ENCODE measurements around the gene ZC3H12D. TPM values are rescaled to one million over a fixed set of nuclear protein-coding genes. Genes with fewer than 3 reads are reported as not detected.

The ZC3H12D gene
- total RNA-seq, 1 experiment from 2014 or later = 0.57 TPM

GRCh38 chr6:149513915-149514314 is 29.1 kb upstream of the ZC3H12D start:
- no peaks in the 10 kb centered on the region for H3K9me3 ChIP-seq
- no peak overlapping the region for H3K4me3 Mint-ChIP-seq (ENCODE audit: unreplicated experiment)
- no peak overlapping the region for H3K4me3 ChIP-seq (ENCODE audit: low read depth, low read length)
- ChIA-PET POLR2A (no interaction called here), CTCF (no interaction called here)
- no peaks in the 10 kb centered on the region for H3K9me3 Mint-ChIP-seq (ENCODE audit: unreplicated experiment)
- intact Hi-C loops (cut with micrococcal nuclease; ENCODE audit: unreplicated experiment) = no loop called here
- no TSS peak for BruUV-seq (replicated peaks)
- no peaks in the 10 kb centered on the region for H3K4me1 ChIP-seq
- H3K4me1 Mint-ChIP-seq (ENCODE audit: low read depth, unreplicated experiment) = no peaks in the 10 kb centered on the region
- H3K36me3 Mint-ChIP-seq (ENCODE audit: insufficient read depth, unreplicated experiment) = peaks cover 34% of the 10 kb centered on the region
- no peak for DNase-seq
- H3K27me3 Mint-ChIP-seq (ENCODE audit: insufficient read depth, unreplicated experiment) = no peaks in the 10 kb centered on the region
- no peak overlapping the region for H3K27ac Mint-ChIP-seq (ENCODE audit: unreplicated experiment)
- H3K27me3 ChIP-seq (replicated peaks; ENCODE audit: control insufficient read depth, insufficient read depth, low read length) = no peaks in the 10 kb centered on the region
- TF ChIP-seq, protein P1, sequence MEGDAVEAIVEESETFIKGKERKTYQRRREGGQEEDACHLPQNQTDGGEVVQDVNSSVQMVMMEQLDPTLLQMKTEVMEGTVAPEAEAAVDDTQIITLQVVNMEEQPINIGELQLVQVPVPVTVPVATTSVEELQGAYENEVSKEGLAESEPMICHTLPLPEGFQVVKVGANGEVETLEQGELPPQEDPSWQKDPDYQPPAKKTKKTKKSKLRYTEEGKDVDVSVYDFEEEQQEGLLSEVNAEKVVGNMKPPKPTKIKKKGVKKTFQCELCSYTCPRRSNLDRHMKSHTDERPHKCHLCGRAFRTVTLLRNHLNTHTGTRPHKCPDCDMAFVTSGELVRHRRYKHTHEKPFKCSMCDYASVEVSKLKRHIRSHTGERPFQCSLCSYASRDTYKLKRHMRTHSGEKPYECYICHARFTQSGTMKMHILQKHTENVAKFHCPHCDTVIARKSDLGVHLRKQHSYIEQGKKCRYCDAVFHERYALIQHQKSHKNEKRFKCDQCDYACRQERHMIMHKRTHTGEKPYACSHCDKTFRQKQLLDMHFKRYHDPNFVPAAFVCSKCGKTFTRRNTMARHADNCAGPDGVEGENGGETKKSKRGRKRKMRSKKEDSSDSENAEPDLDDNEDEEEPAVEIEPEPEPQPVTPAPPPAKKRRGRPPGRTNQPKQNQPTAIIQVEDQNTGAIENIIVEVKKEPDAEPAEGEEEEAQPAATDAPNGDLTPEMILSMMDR (IDR thresholded peaks at IDR 0.05; ENCODE audit: insufficient read depth in 1 of 2, low read depth in 1 of 2, low read length in 1 of 2, severe bottlenecking in 1 of 2, unreplicated experiment in 1 of 2) = no peak
- H3K36me3 ChIP-seq (ENCODE audit: control insufficient read depth, insufficient read depth, low read length) = no peaks in the 10 kb centered on the region; the same call in 1 of the 2 replicates

GRCh38 chr6:149510793-149511512 is 26.1 kb upstream of the ZC3H12D start:
- ChIA-PET CTCF (no interaction called here), POLR2A (no interaction called here)
- DNase-seq = no peak

DNA sequence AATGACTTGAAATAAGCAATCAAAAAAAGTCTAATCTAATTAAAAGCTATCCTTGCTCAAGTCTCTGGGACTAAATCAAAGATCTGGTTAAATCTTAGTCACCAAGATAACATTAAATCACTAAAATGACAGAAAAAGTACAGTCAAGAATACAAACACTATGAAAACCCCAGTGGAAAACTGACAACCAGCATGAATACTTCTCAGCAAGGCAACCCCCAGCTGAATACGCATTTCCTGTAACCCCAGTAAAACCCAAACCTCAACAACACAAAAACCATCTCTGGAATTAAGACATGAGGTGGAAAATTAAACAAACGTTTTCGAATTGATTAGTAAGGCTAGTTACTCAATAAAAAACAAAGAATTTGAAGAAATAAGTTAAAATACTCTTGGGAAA is 23.7 kb upstream of the ZC3H12D start:
- intact Hi-C loops (cut with micrococcal nuclease; ENCODE audit: unreplicated experiment) = no loop called here
- Mint-ChIP-seq H3K36me3 (ENCODE audit: insufficient read depth, unreplicated experiment) (peaks cover 24% of the 10 kb centered on the region), H3K9me3 (ENCODE audit: unreplicated experiment) (no peaks in the 10 kb centered on the region), H3K27ac (ENCODE audit: unreplicated experiment) (no peak overlapping the region), H3K4me1 (ENCODE audit: low read depth, unreplicated experiment) (no peaks in the 10 kb centered on the region), H3K27me3 (ENCODE audit: insufficient read depth, unreplicated experiment) (no peaks in the 10 kb centered on the region), H3K4me3 (ENCODE audit: unreplicated experiment) (no peak overlapping the region)
- Histone ChIP-seq H3K4me1 (no peaks in the 10 kb centered on the region), H3K27me3 (replicated peaks; ENCODE audit: control insufficient read depth, insufficient read depth, low read length) (no peaks in the 10 kb centered on the region), H3K36me3 (ENCODE audit: control insufficient read depth, insufficient read depth, low read length) (no peaks in the 10 kb centered on the region; the same call in 1 of the 2 replicates), H3K9me3 (no peaks in the 10 kb centered on the region), H3K4me3 (ENCODE audit: low read depth, low read length) (no peak overlapping the region)
- ChIA-PET CTCF (no interaction called here), POLR2A (no interaction called here)
- DNase-seq = no peak
- TF ChIP-seq, protein P1 (IDR thresholded peaks at IDR 0.05; ENCODE audit: insufficient read depth in 1 of 2, low read depth in 1 of 2, low read length in 1 of 2, severe bottlenecking in 1 of 2, unreplicated experiment in 1 of 2) = no peak
- BruUV-seq (replicated peaks) = no TSS peak

More at GRCh38 chr6:149510793-149511512, 26.1 kb upstream of the ZC3H12D start:
- TF ChIP-seq, protein P1 (IDR thresholded peaks at IDR 0.05; ENCODE audit: insufficient read depth in 1 of 2, low read depth in 1 of 2, low read length in 1 of 2, severe bottlenecking in 1 of 2, unreplicated experiment in 1 of 2) = no peak
- H3K27me3 ChIP-seq (replicated peaks; ENCODE audit: control insufficient read depth, insufficient read depth, low read length) = no peaks in the 10 kb centered on the region
- Mint-ChIP-seq H3K27me3 (ENCODE audit: insufficient read depth, unreplicated experiment) (no peaks in the 10 kb centered on the region), H3K27ac (ENCODE audit: unreplicated experiment) (no peak overlapping the region), H3K36me3 (ENCODE audit: insufficient read depth, unreplicated experiment) (peaks cover 35% of the 10 kb centered on the region), H3K4me3 (ENCODE audit: unreplicated experiment) (no peak overlapping the region), H3K4me1 (ENCODE audit: low read depth, unreplicated experiment) (no peaks in the 10 kb centered on the region), H3K9me3 (ENCODE audit: unreplicated experiment) (no peaks in the 10 kb centered on the region)
- no peak overlapping the region for H3K4me3 ChIP-seq (ENCODE audit: low read depth, low read length)
- H3K9me3 ChIP-seq = no peaks in the 10 kb centered on the region
- H3K4me1 ChIP-seq = no peaks in the 10 kb centered on the region
- no TSS peak for BruUV-seq (replicated peaks)
- intact Hi-C loops (cut with micrococcal nuclease; ENCODE audit: unreplicated experiment) = no loop called here
- no peaks in the 10 kb centered on the region; the same call in 1 of the 2 replicates for H3K36me3 ChIP-seq (ENCODE audit: control insufficient read depth, insufficient read depth, low read length)
